Stimulated activated CD8-positive, alpha-beta memory T cell treated with anti-CD3 and anti-CD28 coated beads, Interleukin-15, amount 100 ng/mL, for 4 hours (primary cell): ENCODE data around the gene LYZL4.
A peak's percentile ranks its signal among the peaks of the same experiment; 100 is the strongest.

Experiments
- DNase-seq, 2 donors: peaks; one replicate each; pipeline ENCODE4 v3.0.0-alpha.2; 2020; ENCODE audit warnings: low read depth in 2 of 2

Gene LYZL4, protein sequence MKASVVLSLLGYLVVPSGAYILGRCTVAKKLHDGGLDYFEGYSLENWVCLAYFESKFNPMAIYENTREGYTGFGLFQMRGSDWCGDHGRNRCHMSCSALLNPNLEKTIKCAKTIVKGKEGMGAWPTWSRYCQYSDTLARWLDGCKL

DNA sequence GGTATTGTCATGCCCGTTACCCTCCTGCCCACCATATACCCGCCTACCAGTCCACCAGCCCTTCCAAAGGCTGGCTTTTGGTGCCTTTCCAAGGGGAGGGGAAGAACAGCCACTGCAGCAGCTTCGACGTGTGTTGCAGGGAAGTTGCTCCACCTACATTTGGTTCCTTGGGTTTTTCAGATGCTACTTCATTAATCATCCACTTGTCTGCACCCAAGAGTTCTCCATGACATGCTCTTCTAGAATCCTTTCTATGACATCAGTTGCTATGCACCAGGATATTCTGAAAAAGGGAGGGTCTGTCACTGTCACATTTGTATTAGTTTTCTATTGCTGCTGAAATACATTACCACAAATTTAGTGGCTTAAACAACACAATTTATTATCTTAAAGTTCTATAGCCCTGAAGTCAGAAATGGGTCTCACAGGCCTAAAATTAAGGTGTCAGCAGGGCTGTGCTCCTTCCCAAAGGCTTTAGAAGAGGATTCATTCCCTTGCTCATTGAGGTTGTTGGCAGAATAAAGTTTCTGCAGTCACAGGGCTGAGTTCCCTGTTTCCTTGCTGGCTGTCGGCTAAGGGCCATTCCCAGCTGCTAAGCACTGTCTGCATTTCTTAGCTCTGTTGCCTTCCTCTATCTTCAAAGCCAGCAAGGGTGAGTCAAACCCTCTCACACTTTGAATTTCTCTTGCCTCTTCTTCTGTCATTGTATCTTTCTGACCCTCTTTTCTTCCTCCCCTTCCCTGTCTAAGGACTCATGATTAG, at the start of gene LYZL4:
Gene LYZL4 (minus strand): TSS at position 241 of the 762 bp plus-strand sequence. CDS start 3,359 bp downstream, outside the sequence.
- DNase-seq, result no peak

DNA sequence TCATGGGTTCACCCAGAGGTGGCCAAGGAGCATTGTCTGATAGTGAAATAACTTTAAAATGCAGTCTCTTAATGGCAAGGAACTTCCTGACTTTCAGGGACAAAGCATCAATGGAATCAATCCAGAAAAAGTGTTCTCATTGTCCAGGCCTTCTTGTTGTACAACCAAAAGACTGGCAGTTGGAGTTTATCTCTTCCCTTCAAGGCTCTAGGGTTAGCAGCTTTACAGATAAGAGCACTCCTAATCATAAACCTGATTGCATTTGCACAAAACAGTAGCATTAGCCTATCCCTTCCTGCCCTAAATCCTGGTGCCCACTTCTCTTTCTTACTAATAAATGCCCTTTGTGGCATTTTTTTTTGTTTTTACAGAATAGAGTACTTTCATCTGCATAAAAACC, 48.7 kb upstream of the LYZL4 start:
- no peak for DNase-seq

DNA sequence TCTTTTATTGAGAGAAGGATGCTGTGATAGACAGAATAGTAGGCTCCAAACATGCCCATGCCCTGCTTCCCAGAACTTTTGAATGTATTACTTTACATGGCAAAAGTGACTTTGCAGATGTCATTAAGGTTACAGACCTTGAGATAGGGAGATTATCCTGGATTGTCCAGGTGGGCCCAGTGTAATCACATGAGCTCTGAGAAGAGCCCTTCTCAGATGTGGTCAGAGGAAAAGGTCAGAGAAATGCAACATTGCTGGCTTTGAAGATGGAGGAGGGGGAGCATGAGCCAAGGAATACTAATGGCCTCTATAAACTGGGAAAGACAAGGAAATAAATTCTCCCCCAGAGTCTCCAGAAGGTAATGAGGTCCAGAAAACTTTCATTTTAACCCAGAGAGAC, 45.8 kb upstream of the LYZL4 start:
- DNase-seq, result no peak

DNA sequence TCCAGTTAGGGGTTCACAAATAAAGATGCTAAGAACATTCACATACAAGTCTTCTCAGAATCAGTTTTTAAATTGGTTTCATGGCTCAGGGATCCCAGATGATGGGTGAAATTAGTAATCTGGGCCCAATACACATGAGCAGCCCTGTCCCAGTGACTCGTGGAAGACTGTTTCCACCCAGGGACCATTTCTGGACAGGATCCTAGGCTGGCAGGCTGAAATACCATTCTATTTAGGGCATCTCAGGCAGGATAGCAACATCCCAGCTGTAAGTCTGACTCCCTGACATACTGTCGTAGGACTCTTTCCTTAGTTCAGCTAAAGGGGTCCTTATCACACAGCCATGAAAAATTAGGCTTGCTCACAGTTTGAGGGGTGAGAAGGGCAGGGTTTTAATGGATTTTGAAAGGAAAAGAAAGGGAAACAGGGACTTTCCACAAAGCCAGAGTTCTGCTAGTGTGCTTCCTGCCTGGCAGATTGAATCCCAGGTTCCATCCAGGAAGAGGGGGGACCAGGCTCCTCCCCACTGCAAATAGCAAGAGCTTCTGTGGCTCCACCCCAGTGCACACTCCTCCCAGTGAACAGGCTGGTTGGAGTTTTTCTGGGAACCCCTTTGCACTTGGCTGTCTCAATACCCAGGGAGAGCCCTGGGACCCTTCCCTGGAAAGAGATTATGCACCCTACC, 41.3 kb upstream of the LYZL4 start:
- no peak for DNase-seq

DNA sequence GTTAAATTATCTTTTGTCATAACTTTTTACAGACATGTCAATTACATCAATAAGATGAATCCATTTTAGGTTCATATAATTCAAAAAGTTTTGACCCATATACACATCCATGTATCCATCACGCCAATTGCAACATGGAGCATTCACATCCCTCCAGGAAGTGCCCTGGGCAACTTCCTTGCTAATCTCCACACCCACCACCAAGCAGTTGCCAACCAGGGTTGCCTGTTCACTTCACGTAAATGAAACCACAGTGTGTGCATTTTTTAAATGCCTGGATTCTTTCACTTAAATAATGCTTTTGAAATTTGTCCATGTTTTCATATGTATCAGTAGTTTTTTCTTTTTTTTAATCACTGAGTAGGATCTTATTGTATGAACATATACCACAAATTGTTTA, 40.7 kb upstream of the LYZL4 start:
- DNase-seq, result no peak

DNA sequence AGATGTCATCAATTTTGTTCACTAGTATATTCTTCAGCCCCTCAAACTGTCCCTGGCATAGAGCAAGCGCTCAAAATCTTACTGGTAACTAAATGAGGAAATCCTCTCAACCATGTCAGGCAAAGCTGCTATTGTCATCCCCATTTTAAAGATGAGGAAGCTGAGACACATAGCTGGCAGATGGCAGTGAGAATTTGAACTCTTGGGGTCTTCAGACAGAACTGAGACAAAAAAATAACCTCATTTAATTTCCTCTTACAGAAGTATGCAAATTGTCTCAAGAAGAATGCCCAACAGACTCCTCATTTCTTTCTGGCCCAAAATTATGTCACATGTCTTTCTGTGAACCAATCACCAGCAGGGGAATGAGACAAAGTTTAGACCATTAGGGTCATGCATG, 40.2 kb upstream of the LYZL4 start:
- DNase-seq, result no peak

DNA sequence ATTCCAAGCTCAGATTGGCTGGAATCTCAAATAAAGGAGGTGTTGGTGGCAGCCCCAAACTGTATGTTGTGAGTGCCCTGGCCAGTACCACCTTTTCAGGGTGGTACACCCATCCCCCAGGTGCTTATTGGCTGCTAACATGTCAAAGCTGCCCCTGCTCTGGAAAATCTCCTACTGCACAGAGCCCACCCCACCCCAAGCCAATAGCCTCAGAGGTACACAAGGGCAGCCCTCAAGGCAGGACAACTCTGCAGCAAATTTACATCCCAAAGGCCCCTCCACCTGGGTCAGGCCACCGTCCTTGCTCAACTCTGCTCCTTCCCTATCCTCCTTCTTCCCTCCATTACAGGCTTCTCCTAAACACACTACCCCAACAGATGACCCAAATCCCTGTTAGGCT, 37.1 kb upstream of the LYZL4 start:
- no peak for DNase-seq

DNA sequence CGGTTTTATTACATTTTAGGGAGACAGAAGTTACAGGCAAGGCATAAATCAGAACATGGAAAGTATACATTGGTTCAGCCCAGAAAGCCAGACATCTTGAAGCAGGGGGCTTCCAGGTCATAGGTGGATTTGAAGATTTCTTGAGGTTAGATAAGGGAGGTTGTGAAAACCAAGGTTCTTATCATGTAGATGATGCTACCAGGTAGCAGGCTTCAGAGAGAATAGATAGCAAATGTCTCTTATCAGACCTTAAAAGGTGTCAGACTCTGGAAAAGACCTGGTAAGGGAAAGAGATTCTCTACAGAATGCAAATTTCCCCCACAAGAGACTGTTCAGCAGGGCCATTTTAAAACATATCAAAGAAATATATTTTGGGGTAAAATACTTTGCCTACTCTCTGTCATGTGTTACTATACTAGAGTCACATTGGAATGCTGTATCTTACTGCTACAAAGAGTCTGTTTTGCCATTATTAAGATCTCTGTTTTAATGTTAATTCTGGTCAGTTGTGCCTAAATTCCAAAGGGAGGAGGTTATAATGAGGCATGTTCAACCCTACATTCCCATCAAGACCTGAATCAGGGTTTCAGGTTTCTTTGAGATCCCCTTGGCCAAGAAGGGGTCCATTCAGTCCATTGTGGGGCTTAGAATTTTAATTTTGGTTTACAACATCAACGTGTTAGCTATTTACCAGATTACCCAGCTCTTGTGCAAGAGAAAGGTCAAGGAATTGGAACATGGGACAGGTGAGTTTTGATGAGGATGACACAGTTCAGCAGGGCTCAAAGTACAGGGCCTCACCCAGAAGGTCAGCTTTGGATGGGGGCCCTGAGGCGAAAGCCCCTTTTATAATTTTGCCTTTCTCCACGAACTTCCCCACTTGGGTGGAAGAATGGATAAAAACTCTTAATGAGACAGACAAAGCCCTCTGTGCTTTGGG, 36.0 kb upstream of the LYZL4 start:
- no peak for DNase-seq

DNA sequence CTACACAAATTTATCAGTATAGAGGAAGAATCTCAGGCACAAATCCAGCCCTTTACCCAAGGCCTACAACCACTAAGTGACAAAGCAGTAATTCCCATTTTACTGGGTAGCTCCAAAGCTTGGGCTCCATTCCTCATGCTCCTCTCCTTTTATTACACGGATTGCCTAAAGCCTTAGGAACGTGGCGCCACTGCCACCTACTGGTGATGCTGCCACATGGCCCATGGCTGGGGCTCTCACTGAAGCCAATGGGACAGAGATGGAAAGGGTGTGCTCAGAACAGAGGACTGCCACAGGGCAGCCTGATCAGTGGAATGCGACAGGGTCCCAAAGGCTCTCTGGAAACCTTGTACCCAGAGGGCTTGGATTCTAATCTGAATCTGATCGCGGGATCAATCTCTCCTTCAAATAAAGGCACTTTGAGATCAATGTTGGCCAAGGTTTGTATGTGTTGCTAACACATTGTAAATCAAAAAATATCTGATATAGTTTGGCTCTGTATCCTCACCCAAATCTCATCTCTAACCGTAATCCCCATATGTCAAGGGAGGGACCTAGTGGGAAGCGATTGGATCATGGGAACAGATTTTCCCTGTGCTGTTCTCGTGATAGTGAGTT, 33.5 kb upstream of the LYZL4 start:
- DNase-seq, result peak; percentile 26 to 41

DNA sequence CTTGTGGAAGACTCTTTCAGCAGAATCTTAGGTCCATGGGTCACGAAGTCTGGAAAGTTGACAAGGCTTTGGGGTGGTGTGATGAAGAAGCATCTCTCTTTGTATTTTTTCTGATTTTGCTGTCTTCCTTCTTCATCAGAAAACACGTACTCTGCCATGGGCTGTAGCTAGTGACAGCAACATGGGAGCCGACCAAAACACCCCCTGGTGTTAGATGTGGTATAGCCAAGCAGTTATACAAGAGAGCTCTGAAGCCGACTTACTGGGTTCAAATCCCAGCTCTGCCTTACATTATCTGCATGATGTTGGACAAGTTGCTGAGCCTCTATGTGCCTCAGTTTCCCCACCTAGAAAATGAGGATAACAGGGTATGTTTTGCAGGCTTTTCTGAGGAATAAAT, 32.9 kb upstream of the LYZL4 start:
- DNase-seq, result no peak

DNA sequence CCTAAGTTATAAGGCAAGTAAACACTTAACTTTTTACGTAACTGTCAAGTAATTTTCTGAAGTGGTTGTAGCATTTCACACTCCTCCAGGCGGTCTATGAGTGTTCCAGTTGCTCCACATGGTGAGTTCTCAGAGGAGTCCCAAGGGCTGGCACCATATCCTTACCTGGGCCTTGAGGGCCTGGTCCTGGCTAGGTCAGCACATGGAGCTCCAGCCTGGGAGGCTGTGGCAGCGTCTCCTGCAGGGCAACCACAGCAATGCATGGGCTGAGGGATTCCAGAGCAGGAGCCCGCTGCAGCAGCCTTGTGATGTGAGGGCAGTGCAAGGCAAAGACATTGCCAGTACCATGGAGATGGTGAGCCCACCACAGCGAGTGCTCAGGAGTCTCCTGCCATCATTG, 32.2 kb upstream of the LYZL4 start:
- DNase-seq, result no peak

DNA sequence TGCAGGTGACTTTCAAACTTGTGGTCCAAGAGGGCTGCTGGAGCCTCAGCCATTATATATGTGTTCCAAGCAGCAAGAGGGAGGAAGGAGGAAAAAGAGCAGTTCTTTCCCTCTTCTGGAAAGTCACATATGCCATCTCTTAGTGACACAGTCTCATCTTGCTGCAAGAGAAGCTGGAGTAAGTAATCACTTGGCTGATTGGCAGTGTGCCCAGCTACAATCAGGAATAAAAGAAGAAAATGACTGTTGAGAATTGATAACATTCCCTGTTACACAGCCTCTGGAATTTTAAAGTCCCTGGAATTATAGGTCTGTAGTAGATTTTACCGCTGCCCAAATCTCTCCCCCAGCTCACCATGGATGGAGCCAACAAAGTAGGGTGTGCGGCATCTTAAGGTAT, 31.4 kb upstream of the LYZL4 start:
- DNase-seq, result no peak

DNA sequence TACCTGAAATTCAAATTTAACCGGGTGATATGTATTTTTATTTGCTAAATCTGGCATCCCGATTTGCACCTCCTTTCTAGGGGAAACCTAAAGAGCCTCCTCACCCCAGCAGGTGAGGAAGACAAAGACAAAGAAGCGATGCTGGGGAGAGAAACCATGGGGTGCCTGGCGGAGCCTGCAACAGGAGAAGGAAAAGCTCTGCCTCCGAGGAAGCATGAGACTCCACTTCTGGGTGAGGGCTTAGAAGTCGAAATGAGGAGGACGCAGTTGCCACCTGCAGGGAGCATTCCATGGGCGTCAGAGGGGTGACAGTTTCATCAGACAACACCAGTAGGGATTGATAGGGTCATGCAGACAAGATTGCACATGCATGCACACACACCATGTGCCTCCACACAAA, 30.5 kb upstream of the LYZL4 start:
- no peak for DNase-seq

DNA sequence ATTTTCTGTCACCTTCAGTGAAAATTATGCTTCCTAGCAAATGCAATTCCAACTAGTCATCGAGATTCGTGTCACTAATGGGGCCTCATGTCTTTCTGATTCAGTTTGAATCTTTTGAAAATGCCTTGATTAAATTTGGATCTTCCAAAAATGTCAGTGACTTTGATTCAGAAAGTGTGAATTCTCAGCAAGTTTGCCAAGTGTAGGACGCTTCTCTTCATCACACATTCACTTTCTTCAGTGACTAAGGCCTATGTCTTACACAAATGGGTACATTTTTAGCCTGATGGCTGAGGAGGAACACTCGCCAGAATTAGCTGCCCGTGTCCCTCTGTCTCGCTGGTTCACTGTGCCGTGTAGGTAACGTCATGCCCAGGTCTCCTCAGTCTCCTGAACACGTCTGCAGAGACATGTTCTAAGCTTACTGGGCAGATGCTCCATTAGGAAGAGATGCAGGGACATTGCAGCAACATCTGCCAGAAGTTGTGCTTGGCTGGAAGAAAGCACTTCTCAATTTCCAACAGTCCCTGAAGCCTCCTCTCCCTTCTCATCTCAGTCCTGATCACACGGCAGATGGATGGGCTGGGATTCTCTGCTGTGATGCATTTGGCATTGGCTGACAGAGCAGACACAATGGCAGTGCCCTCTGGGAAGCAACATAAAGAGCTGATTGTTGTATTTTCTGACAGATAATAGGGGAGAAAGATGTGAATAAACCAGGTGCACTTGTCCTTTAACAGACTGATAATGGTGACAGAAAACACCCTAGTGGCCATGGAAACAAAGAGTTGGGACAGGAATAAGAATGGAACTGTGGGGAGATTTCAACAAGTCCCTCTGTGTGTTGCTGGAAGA, 29.1 kb upstream of the LYZL4 start:
- no peak for DNase-seq

DNA sequence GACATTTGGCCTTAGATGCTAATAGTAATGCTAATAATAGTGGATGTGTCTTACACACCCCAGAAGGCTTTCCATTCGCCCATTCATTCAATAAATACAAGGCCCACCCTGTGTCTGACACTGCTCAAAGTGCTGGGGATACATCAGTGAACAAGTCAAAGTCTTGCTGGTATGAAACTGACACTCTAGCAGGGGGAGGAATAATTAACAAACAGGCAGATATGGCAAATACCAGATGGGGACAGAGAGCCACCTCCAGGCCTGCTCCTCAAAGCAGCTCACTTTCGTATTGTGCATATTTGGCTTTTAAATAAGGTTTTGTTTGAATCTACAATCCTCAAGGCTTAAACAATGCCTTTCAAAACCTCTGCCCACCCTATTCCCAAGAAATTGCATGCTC, 28.3 kb upstream of the LYZL4 start:
- DNase-seq, result no peak

DNA sequence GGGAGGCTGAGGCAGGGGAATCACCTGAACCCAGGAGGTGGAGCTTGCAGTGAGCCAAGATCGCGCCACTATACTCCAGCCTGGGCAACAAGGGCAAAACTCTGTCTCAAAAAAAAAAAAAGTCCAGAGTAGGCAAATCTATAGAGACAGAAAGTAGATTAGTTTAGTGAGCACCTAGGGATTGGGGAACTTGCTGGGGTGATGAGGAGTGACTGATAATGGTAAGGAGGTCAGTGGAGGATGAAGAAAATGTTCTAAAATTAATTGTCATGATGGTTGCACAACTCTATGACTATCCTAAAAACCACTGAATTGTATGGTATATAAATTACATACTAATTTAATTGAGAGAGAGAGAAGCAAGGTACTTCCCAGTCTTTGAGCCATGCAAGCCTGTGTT, 27.8 kb upstream of the LYZL4 start:
- no peak for DNase-seq

DNA sequence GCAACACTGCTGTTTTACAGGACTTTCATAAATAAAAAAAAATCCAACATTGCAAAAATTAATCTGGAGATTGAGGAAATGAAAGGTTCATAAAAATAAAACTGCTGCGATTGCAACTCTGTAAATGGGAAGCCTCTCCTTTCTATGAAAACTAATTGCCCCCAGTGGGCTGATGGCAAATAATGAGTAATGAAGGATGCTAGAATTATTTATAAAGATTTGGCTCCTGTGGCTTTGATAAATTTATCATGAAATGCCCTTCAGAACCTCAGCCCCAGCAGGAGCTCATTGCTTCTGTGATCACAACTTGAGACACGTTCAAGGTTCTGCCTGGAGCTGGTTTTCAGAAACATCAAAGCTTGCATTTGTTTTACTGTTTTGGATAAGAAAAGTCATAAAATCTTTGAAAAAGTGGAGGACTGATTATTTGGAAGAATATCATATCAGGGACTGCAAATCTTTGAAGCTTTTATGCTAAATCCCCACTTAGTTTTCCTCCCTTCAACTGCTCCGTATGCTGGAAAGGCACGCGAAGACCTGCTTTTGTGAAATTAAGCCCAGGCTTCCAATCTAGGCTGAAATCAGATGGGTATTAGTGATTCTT, 24.5 kb upstream of the LYZL4 start:
- no peak for DNase-seq

DNA sequence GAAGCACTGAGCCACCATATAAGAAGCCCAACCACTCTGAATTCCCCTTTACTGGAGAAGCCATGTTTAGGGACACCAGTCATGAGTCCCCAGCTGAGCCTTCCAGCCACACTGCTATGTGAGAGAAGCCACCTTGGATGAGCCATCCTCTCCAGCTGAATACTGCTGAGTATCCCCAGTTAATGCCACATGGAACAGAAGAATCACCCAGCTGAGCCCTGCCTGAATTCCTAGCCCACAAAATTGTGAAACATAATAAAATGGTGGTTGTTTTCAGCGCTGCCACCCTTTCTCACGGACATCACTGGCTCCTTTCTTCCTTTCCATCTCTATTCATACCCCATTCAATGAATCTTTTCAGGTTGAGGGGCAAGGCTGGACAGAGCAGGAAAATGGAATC, 22.1 kb upstream of the LYZL4 start:
- no peak for DNase-seq

DNA sequence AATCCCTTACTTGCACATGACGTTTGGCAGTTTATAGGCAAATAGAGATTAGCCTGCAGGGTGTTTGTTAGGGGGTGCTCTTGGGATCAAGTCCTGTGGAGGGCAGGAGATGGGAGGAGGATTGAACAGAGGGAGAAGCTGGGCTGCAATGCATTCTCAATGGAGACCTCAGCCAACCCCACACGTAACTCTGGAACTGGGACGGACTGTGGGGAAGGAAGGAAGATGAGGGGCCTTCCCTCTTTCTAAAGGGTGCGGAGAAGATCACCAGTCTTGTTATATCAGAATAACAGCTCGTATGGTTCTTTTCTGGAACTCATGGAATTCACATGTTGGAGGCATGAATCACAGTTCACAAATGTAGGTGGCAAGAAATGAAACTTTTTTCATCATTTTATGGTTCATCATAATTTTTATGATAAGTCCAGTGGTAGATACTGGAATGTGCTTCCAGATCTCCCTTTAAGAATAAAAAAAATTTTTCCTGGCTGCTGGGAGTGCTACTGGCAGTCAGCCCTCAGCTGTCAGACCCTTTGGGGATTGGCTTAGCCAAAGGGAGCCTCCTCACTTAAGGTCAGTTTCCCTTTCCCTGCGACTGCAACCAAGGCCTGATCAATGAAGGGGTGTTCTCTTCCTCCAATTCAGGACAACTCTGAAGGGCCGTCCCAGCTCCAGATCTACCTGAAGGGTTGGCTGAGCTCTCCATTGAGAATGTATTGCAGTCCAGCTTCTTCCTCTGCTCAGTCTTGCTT, 20.5 kb upstream of the LYZL4 start:
- no peak for DNase-seq

DNA sequence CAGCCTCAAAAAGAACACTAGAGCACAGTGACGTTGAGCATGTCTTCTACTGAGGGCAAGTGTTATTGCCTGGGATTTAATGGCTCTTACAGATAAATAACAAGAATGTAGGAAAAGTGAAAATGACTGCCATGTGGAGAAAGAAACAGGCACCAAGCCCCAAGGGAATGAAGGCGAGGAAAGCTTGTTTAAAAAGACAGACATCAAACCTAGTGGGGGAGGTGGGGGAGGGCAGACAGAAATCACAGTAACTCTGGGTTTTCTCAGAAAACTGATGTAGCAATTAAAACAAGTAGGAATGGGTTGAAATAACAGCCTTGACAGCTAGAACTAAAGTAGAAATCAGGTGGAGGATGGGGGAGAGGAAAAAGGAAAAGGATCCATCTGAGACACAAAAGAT, 18.4 kb upstream of the LYZL4 start:
- no peak for DNase-seq
